Colonic mucosa (tissue), 4 donors: ENCODE data around the gene TULP4. TPM values are rescaled to one million over a fixed set of nuclear protein-coding genes. Genes with fewer than 3 reads are reported as not detected.
"Not testable (repeated sequence)": the region's sequence is repeated elsewhere in the genome, so short reads cannot be mapped to it uniquely, and the experiment has no call there.

Experiments used
- DNase-seq: peaks from one replicate; pipeline ENCODE4 v3.0.0-alpha.2; 2020
- H3K27ac ChIP-seq: fragments of 200-600 bp; one replicate; pipeline ENCODE4 v1.8.0; 2021
- H3K27me3 ChIP-seq: fragments of 200-600 bp; one replicate; pipeline ENCODE4 v1.8.0; 2021
- H3K36me3 ChIP-seq: fragments of 200-600 bp; one replicate; pipeline ENCODE4 v1.8.0; 2021
- H3K4me1 ChIP-seq: fragments of 200-600 bp; one replicate; pipeline ENCODE4 v1.8.0; 2021; ENCODE audit warnings: mild to moderate bottlenecking
- H3K4me3 ChIP-seq: fragments of 200-600 bp; one replicate; pipeline ENCODE4 v1.8.0; 2021
- H3K9ac ChIP-seq, 2 donors: one replicate each; pipeline ENCODE4 v1.7.0; 2013; ENCODE audit warnings: control low read depth in 2 of 2, low read depth in 2 of 2, low read length in 2 of 2
- H3K9me3 ChIP-seq: fragments of 200-600 bp; one replicate; pipeline ENCODE4 v1.8.0; 2021
- CTCF ChIP-seq: fragments of 200-600 bp; IDR thresholded peaks from one replicate; pipeline ENCODE4 v1.8.0; 2022; ENCODE audit warnings: antibody characterized with exemption, mild to moderate bottlenecking
- intact Hi-C: fragments of 100-400 bp; cut with DNase I; formaldehyde crosslinking; loops from one replicate; pipeline ENCODE4 v1.14.1; 2022
- total RNA-seq, 2 donors: library from RNA; stranded (reverse); fragmentation: NEBNext Ultra II Directional in 1 of 2; extraction: Animal tissue kit (Norgen Biotek cat#: 25700) in 1 of 2; gene quantifications; one replicate each; pipeline ENCODE4 v1.2.1, GENCODE V29; 2021
- donor health status: healthy.
- donor health status: DM: no; HTN: no; CAD: no.
- donor health status: DM: no; HTN: no; CAD: no.

The TULP4 gene
- total RNA-seq, 2 donors from 2014 or later, result 63.1 to 68.0 TPM

- Histone ChIP-seq H3K9ac (no peak overlapping the region), H3K9me3 (no peaks in the 10 kb centered on the region), H3K27me3 (no peaks in the 10 kb centered on the region), H3K36me3 (no peaks in the 10 kb centered on the region), H3K27ac (no peak overlapping the region), H3K4me3 (no peak overlapping the region), H3K4me1 (no peaks in the 10 kb centered on the region)
- intact Hi-C loops, result no loop called here
- no peak for TF ChIP-seq CTCF
- no peak for DNase-seq
Observed at GRCh38 chr6:158465257-158465656, 153.0 kb downstream of the TULP4 start.

DNA sequence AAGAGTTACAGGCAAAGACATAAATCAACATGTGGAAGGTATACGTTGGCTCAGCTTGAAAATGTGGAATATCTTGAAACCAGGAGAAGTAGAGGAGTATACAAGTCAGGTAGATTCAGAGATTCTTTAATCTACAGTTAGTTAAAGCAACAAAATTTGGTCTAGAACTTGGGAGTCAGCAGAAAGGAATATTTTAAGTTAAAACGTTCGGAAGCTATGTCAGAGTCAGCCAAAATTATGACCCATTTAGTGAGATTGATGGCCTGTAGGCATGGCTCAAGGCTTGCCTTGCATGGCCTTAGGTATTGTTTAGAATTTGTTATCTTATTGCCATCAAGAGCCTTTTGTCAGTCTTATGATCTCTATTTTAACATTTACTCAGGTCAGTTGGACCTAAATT lies 153.5 kb downstream of the TULP4 start:
- H3K9ac ChIP-seq, result no peak overlapping the region
- H3K4me1 ChIP-seq, result no peaks in the 10 kb centered on the region
- intact Hi-C loops, result no loop called here
- no peaks in the 10 kb centered on the region for H3K27me3 ChIP-seq
- no peak overlapping the region for H3K27ac ChIP-seq
- H3K4me3 ChIP-seq, result no peak overlapping the region
- H3K36me3 ChIP-seq, result no peaks in the 10 kb centered on the region
- no peak for TF ChIP-seq CTCF
- H3K9me3 ChIP-seq, result no peaks in the 10 kb centered on the region
- no peak for DNase-seq

DNA sequence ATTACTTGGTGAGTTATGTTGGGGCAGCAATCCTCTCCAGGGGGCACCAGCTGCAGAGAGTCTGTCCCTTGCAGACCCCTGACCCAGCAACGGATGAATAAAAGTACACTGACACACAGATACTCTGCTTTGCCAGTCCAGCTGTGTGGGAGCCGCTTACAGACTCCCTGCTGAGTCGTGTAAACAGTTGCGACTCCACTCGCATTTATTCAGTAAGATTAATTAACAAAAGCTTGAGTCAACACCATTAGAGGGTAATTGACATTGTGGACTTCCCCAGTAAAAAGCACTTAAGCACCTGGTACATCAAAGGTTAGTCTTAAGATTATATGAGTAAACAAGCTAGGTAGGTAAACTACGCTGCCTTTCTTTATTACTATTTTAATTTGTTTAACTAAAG lies 155.7 kb downstream of the TULP4 start:
- H3K27me3 ChIP-seq, result no peaks in the 10 kb centered on the region
- intact Hi-C loops, result no loop called here
- H3K9ac ChIP-seq, result no peak overlapping the region
- no peak overlapping the region for H3K4me3 ChIP-seq
- H3K9me3 ChIP-seq, result no peaks in the 10 kb centered on the region
- H3K36me3 ChIP-seq, result no peaks in the 10 kb centered on the region
- H3K27ac ChIP-seq, result no peak overlapping the region
- no peak for DNase-seq
- no peaks in the 10 kb centered on the region for H3K4me1 ChIP-seq
- no peak for TF ChIP-seq CTCF

DNA sequence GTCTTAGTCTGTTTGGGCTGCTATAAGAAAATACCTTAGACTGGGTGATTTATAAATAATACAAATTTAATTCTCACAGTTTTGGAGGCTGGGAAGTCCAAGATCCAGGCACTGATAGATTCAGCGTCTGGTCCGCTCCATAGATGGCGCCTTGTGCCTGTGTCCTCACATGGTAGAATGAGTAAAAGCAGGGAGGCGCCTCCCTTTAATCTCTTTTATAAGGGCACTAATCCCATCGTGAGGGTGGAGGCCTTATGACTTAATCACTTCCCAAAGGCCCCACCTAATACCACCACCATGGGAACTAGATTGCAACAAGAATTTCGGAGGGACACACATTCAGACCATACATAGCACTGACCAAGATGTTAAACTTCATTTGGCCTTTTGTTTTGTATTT lies 156.4 kb downstream of the TULP4 start:
- Histone ChIP-seq H3K36me3 (no peaks in the 10 kb centered on the region), H3K27ac (no peak overlapping the region)

GRCh38 chr6:158470023-158470422 lies 157.8 kb downstream of the TULP4 start:
- H3K4me1 ChIP-seq, H3K9me3 ChIP-seq, H3K36me3 ChIP-seq, H3K9ac ChIP-seq, H3K4me3 ChIP-seq, H3K27me3 ChIP-seq, intact Hi-C loops, H3K27ac ChIP-seq, DNase-seq: not testable (repeated sequence)

More for the DNA sequence above, 156.4 kb downstream of the TULP4 start:
- Histone ChIP-seq H3K4me3 (no peak overlapping the region), H3K27me3 (no peaks in the 10 kb centered on the region), H3K9ac (no peak overlapping the region), H3K9me3 (no peaks in the 10 kb centered on the region), H3K4me1 (no peaks in the 10 kb centered on the region)
- no peak for TF ChIP-seq CTCF
- intact Hi-C loops, result no loop called here
- peak; percentile 24 for DNase-seq

- Histone ChIP-seq H3K9ac (no peak overlapping the region), H3K9me3 (no peaks in the 10 kb centered on the region), H3K27ac (no peak overlapping the region), H3K36me3 (no peaks in the 10 kb centered on the region), H3K27me3 (no peaks in the 10 kb centered on the region), H3K4me3 (no peak overlapping the region), H3K4me1 (no peaks in the 10 kb centered on the region)
- TF ChIP-seq CTCF, result no peak
- intact Hi-C loops, result no loop called here
- DNase-seq, result no peak
Observed at GRCh38 chr6:158471339-158471738, 159.1 kb downstream of the TULP4 start.
